H1 (cell line): ENCODE results near the gene TEKT5. TPM values are rescaled to one million over a fixed set of nuclear protein-coding genes. Genes with fewer than 3 reads are reported as not detected.

ENCODE experiments used
- ASH2L ChIP-seq: fragments of 200-600, 300-600 bp; sonication (generic); IDR thresholded peaks from one replicate; pipeline ENCODE4 v1.7.1; 2017; ENCODE audit warnings: low read length
- EZH2 ChIP-seq: fragments of 200-600 bp; sonication (generic); IDR thresholded peaks from 2 replicates; pipeline ENCODE4 v1.7.1; 2012; ENCODE audit warnings: low read depth, mild to moderate bottlenecking, moderate library complexity, low read length, inconsistent platforms; ENCODE audit not compliant: severe bottlenecking
- HDAC2 ChIP-seq, 2 experiments: fragments of 300-600 bp in 1 of 2; sonication (generic) in 1 of 2; IDR thresholded peaks; 2 replicates each; pipeline ENCODE4 v1.6.1; 2011 to 2012; ENCODE audit warnings: low read depth in 2 of 2, low read length in 2 of 2, mild to moderate bottlenecking in 2 of 2, moderate library complexity in 2 of 2, borderline replicate concordance in 1 of 2, inconsistent platforms in 1 of 2
- KDM1A ChIP-seq: fragments of 200-600, 300-600 bp; sonication (generic); IDR thresholded peaks from 2 replicates; pipeline ENCODE4 v1.7.1; 2016; ENCODE audit warnings: mild to moderate bottlenecking, low read length, borderline replicate concordance
- KDM4A ChIP-seq: IDR thresholded peaks from one replicate; pipeline ENCODE4 v1.7.1; 2012; ENCODE audit warnings: low read depth, mild to moderate bottlenecking, moderate library complexity, low read length, inconsistent platforms; ENCODE audit not compliant: severe bottlenecking
- TCF12 ChIP-seq: IDR thresholded peaks from 2 replicates; pipeline ENCODE4 v1.6.1; 2011; ENCODE audit warnings: low read depth, mild to moderate bottlenecking, low read length
- TEAD4 ChIP-seq: IDR thresholded peaks from 2 replicates; pipeline ENCODE4 v1.6.1; 2012; ENCODE audit warnings: low read depth, low read length, inconsistent platforms, mixed read lengths
- polyA plus RNA-seq, 7 experiments: library from polyadenylated mRNA; depleted of rRNA in 3 of 7; stranded (reverse) in 5 of 7; unstranded in 2 of 7; fragments of >200 nt in 5 of 7; fragments of 200-250 nt in 2 of 7; gene quantifications; 1 replicate in 5 of 7; 2 replicates in 1 of 7; 4 replicates in 1 of 7; pipeline versions ENCODE4 v1.2.1 to v1.2.3, GENCODE V29; 2011 to 2013; ENCODE audit warnings: missing spikeins in 2 of 7, mixed read lengths in 2 of 7
- total RNA-seq: library from RNA; stranded (reverse); fragmentation: NEBNext Ultra II Directional; extraction: Animal tissue kit (Norgen Biotek cat#: 25700); gene quantifications from 2 replicates; pipeline ENCODE4 v1.2.1, GENCODE V29; 2021
- TF ChIP-seq, protein P1 (sequence below): IDR thresholded peaks from 2 replicates; pipeline ENCODE4 v1.6.1; 2011; ENCODE audit warnings: low read depth, mild to moderate bottlenecking, low read length; ENCODE audit not compliant: insufficient read depth

The TEKT5 gene
- total and polyA plus RNA-seq, 2 of the 8 experiments (the other 6 are each of a cell fraction or from before 2014, with no cell fraction given) = 0.95 TPM; not detected in 1

- TF ChIP-seq EZH2 (no peak), ASH2L (no peak), HDAC2 (IDR thresholded peaks at IDR 0.05; ENCODE audit: borderline replicate concordance in 1 of 2, low read depth in 2 of 2, low read length in 2 of 2) (no peak), TCF12 (no peak), TEAD4 (no peak), KDM1A (no peak), KDM4A (no peak)
- TF ChIP-seq, protein P1, sequence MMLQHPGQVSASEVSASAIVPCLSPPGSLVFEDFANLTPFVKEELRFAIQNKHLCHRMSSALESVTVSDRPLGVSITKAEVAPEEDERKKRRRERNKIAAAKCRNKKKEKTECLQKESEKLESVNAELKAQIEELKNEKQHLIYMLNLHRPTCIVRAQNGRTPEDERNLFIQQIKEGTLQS = no peak
Measured at GRCh38 chr16:10740000-10740844, 45.5 kb upstream of the TEKT5 start (continued).
